Measurements from ENCODE around the gene CDKAL1.

- TF ChIP-seq ZNF274 (IDR thresholded peaks at IDR 0.05; ENCODE audit: low read depth, low read length) (no peak), YY1 (IDR thresholded peaks at IDR 0.05; ENCODE audit: insufficient read depth, insufficient read length) (no peak), SUZ12 (IDR thresholded peaks at IDR 0.05; ENCODE audit: extremely low read depth, insufficient read depth, insufficient read length) (no peak)
Measured at GRCh38 chr6:20893412-20893811, 359.2 kb downstream of the CDKAL1 start.
